Activated CD4-positive, CD25-positive, alpha-beta regulatory T cell treated with anti-CD3 and anti-CD28 coated beads, Interleukin-2, amount 50 U/mL, for 24 hours (primary cell): Measurements from ENCODE around the gene TMEM169.
"Not testable (repeated sequence)": the region's sequence is repeated elsewhere in the genome, so short reads cannot be mapped to it uniquely, and the experiment has no call there.

Experiments used
- ATAC-seq, 2 donors: fragments of 150-1000 bp; cut with Tn5 transposase; one replicate each; pipeline ENCODE4 v1.10.0; 2021; ENCODE audit warnings: mild to moderate bottlenecking in 1 of 2, moderate library complexity in 1 of 2

The TMEM169 gene

GRCh38 chr2:216134958-216135541 is 53.3 kb downstream of the TMEM169 start:
- no peak for ATAC-seq

DNA sequence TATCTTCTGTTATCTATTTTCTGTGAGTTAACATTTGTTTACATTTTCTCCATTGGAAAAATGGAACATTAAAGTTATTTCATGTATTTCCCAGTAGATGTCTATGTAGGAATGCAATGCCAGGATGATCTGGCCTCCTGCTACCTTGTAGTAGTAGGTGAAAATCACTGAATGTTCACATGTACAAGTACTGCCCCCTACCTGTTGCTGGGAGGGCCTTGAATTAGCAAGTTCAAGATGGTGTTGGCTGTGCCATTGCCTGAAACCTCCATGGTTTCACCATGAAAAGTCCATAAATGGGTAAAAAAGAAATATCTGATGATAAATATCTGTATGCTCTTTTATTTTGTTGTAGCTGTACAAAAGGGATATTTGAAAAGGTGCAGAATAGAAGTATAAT is 58.2 kb downstream of the TMEM169 start:
- no peak for ATAC-seq

DNA sequence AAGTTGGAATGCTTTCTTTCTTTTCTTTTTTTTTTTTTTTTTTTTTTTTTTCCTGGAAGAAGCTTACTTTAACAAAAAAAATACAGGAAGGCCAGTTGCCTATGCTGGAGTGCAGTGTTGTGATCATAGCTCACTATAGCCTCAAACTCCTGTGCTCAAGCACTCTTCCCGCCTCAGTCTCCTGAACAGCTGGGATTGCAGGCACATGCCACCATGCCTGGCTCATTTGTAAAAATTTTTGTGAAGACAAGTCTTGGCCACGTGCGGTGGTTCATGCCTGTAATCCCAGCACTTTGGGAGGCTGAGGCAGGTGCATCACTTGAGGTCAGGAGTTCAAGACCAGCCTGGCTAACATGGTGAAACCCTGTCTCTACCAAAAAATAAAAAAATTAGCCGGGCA is 59.8 kb downstream of the TMEM169 start:
- ATAC-seq, result not testable (repeated sequence)

GRCh38 chr2:216142540-216142939 is 60.8 kb downstream of the TMEM169 start:
- peak; percentile 96 to 99 for ATAC-seq

GRCh38 chr2:216144372-216144771 is 62.7 kb downstream of the TMEM169 start:
- no peak for ATAC-seq

GRCh38 chr2:216144857-216145256 is 63.1 kb downstream of the TMEM169 start:
- no peak for ATAC-seq

GRCh38 chr2:216146573-216146972 is 64.9 kb downstream of the TMEM169 start:
- ATAC-seq, result no peak

DNA sequence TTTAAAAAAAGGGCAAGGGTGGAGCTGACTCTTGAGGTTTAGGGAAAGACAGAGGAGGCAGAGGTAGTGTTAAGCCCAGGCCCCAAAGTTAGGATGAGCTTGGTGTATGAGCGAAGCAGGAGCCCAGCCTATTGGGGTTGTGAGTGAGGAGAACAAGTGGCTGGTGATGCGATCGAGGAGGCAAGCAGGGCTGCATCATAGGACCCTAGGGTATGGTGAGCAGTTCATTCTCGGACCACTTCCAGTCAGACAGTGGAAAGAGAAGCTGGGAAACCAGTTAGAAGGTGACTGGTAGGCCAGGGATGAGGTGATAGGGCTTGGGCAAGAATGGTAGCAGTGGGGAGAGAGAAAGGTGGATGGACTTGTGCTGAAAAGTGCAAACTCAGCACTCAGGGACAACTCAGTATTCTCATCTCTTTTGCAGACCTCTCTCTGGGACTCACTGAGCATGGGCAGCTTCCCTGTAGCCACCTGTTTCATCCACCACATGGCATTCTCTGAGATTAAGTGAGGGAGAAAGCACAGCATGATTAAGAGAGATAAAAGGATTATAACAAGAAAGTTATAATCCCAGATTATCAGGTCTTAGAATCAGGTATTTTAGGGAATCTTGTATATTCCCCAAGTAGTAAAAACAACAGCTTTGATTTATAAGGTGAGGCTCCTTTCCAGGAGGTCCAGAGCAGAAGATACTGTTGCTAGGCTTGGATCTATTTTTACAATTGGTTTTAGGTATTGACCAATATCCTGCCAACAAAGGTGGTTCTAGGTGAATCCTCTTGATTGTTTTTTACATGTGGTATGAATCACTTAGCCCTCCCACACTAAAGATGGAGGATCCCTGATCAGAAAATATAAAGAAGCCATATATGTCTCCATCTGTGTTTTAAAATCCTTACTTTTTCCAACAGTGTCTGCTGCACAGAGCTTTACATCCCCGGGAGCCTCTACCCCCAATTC is 65.7 kb downstream of the TMEM169 start:
- ATAC-seq, result peak; percentile 32 to 37

DNA sequence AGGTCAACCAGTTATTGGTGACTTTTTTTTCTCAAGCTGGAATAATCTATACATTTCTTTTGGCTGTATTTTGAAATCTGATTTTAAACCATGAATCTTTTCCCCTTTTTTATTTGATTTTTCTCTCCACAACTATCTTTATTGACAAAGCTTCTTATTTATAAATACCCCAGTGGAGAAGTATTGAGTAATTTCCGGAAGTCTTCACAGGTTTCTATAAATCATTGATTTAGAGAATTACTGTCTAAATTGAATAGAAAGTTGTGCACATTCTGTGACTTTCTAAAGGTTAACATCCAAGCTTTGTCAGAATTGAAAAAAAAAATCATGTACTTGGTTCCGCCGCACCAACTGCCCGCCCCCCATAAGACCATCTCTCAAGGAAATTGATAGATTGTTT is 67.3 kb downstream of the TMEM169 start:
- ATAC-seq, result no peak

GRCh38 chr2:216149741-216150140 is 68.0 kb downstream of the TMEM169 start:
- peak; percentile 37 to 41 for ATAC-seq

- no peak for ATAC-seq
Measured at GRCh38 chr2:216151313-216152025, 69.8 kb downstream of the TMEM169 start.
